ENCODE measurements around the gene ANKS1B.

Gene ANKS1B

GRCh38 chr12:99119449-99119848 is 865.3 kb downstream of the ANKS1B start:
- no peak for DNase-seq

- no peak for DNase-seq
Measured at GRCh38 chr12:99111600-99111999, 873.1 kb downstream of the ANKS1B start.

GRCh38 chr12:99110868-99111267 is 873.9 kb downstream of the ANKS1B start:
- no peak for DNase-seq

GRCh38 chr12:99110212-99110611 is 874.5 kb downstream of the ANKS1B start:
- DNase-seq, result no peak

- no peak for DNase-seq
Measured at GRCh38 chr12:99108924-99109323, 875.8 kb downstream of the ANKS1B start.

GRCh38 chr12:99099786-99100185 is 885.0 kb downstream of the ANKS1B start:
- DNase-seq, result no peak

- no peak for DNase-seq
Measured at GRCh38 chr12:99097171-99097570, 887.6 kb downstream of the ANKS1B start.

GRCh38 chr12:99093166-99093565 is 891.6 kb downstream of the ANKS1B start:
- DNase-seq, result no peak

- no peak for DNase-seq
Measured at GRCh38 chr12:99092100-99092851, 892.5 kb downstream of the ANKS1B start.

GRCh38 chr12:99087278-99087677 is 897.5 kb downstream of the ANKS1B start:
- no peak for DNase-seq

- no peak for DNase-seq
Measured at GRCh38 chr12:99079811-99080210, 904.9 kb downstream of the ANKS1B start.

- no peak for DNase-seq
Measured at GRCh38 chr12:99068993-99069747, 915.6 kb downstream of the ANKS1B start.

- DNase-seq, result no peak
Measured at GRCh38 chr12:99067171-99067785, 917.5 kb downstream of the ANKS1B start.

- DNase-seq, result no peak
Measured at GRCh38 chr12:99066726-99067125, 918.0 kb downstream of the ANKS1B start.

- no peak for DNase-seq
Measured at GRCh38 chr12:99063182-99063581, 921.6 kb downstream of the ANKS1B start.

- DNase-seq, result peak; percentile 90
Measured at GRCh38 chr12:99059824-99060511, 924.8 kb downstream of the ANKS1B start.

GRCh38 chr12:99057670-99058069 is 927.1 kb downstream of the ANKS1B start:
- DNase-seq, result no peak

GRCh38 chr12:99056186-99056585 is 928.5 kb downstream of the ANKS1B start:
- no peak for DNase-seq

GRCh38 chr12:99055299-99055698 is 929.4 kb downstream of the ANKS1B start:
- peak; percentile 4 for DNase-seq

GRCh38 chr12:99054601-99055128 is 930.1 kb downstream of the ANKS1B start:
- peak; percentile 12 for DNase-seq

GRCh38 chr12:99053616-99054362 is 930.9 kb downstream of the ANKS1B start:
- DNase-seq, result peak; percentile 90

- DNase-seq, result no peak
Measured at GRCh38 chr12:99049774-99050173, 935.0 kb downstream of the ANKS1B start.
